IMR-90 (cell line): ENCODE results near the gene USP10. TPM values are rescaled to one million over a fixed set of nuclear protein-coding genes. Genes with fewer than 3 reads are reported as not detected.
A peak's percentile ranks its signal among the peaks of the same experiment; 100 is the strongest.

Source experiments
- ATAC-seq: fragments of 200-7000 bp; cut with Tn5 transposase; 2 replicates; pipeline ENCODE4 v1.9.1; 2020; ENCODE audit warnings: low read depth, mild to moderate bottlenecking, moderate library complexity
- BruUV-seq: library from RNA; stranded (reverse); fragments of 400-500 nt; replicated peaks from 2 replicates; lab custom pipeline; 2021; lab: Mats Ljungman, UMichigan
- CTCF ChIA-PET: fragments of 300-600 bp; formaldehyde crosslinking; extraction: SDS; loops from one replicate; lab custom pipeline; 2021; ENCODE audit warnings: antibody characterized with exemption; lab: Yijun Ruan, JAX
- POLR2A ChIA-PET: fragments of 300-600 bp; sonication (Branson Sonifier 250); formaldehyde crosslinking; loops from one replicate; lab custom pipeline; 2022; ENCODE audit warnings: antibody characterized with exemption; ENCODE audit not compliant: unreplicated experiment; lab: Charles Lee
- DNase-seq: peaks from one replicate; pipeline ENCODE4 v3.0.0; 2013
- H2AFZ ChIP-seq: replicated peaks from 2 replicates; pipeline ENCODE3; 2013; ENCODE audit warnings: low read length, mild to moderate bottlenecking; ENCODE audit not compliant: poor library complexity
- H2AK5ac ChIP-seq: 2 replicates; pipeline ENCODE4 v1.6.1; 2013; ENCODE audit warnings: low read depth, low read length, inconsistent platforms
- H2AK9ac ChIP-seq: replicated peaks from 2 replicates; pipeline ENCODE3; 2013; ENCODE audit warnings: mild to moderate bottlenecking, low read depth, low read length, moderate library complexity; ENCODE audit not compliant: poor library complexity
- H2BK120ac ChIP-seq: 2 replicates; pipeline ENCODE4 v1.6.1; 2013; ENCODE audit warnings: low read depth, low read length, inconsistent platforms
- H2BK15ac ChIP-seq: 3 replicates; pipeline ENCODE4 v1.6.1; 2013; ENCODE audit warnings: low read depth, low read length, inconsistent platforms
- H2BK20ac ChIP-seq: 2 replicates; pipeline ENCODE4 v1.6.1; 2013; ENCODE audit warnings: low read depth, mild to moderate bottlenecking, inconsistent platforms, low read length, moderate library complexity
- H2BK5ac ChIP-seq: 2 replicates; pipeline ENCODE4 v1.6.1; 2013; ENCODE audit warnings: mild to moderate bottlenecking, low read depth, low read length, inconsistent platforms; ENCODE audit not compliant: poor library complexity, severe bottlenecking
- H3K14ac ChIP-seq: replicated peaks from 2 replicates; pipeline ENCODE4 v1.6.1; 2013; ENCODE audit warnings: low read depth, low read length, inconsistent platforms
- H3K18ac ChIP-seq: 2 replicates; pipeline ENCODE4 v1.6.1; 2013; ENCODE audit warnings: low read depth, low read length, control low read depth
- H3K23ac ChIP-seq: 2 replicates; pipeline ENCODE4 v1.6.1; 2013; ENCODE audit warnings: low read depth, low read length, inconsistent platforms
- H3K27ac ChIP-seq: 2 replicates; pipeline ENCODE4 v1.5.1; 2013; ENCODE audit warnings: mild to moderate bottlenecking, control low read depth, low read length; ENCODE audit not compliant: insufficient read depth
- H3K27me3 ChIP-seq: 2 replicates; pipeline ENCODE4 v1.6.1; 2013; ENCODE audit warnings: low read length; ENCODE audit not compliant: control insufficient read depth, insufficient read depth
- H3K36me3 ChIP-seq: 2 replicates; pipeline ENCODE4 v1.6.1; 2013; ENCODE audit warnings: low read length, mixed read lengths; ENCODE audit not compliant: control insufficient read depth, insufficient read depth
- H3K4ac ChIP-seq: 2 replicates; pipeline ENCODE4 v1.6.1; 2013; ENCODE audit warnings: low read depth, low read length, inconsistent platforms
- H3K4me1 ChIP-seq: 2 replicates; pipeline ENCODE4 v1.6.1; 2013; ENCODE audit warnings: low read length, mixed read lengths; ENCODE audit not compliant: control insufficient read depth, insufficient read depth
- H3K4me2 ChIP-seq: 2 replicates; pipeline ENCODE4 v1.6.1; 2013; ENCODE audit warnings: low read depth, mild to moderate bottlenecking, control low read depth, low read length, moderate library complexity
- H3K4me3 ChIP-seq: 2 replicates; pipeline ENCODE4 v1.5.1; 2013; ENCODE audit warnings: low read depth, mild to moderate bottlenecking, control low read depth, low read length, moderate library complexity; ENCODE audit not compliant: insufficient read depth
- H3K56ac ChIP-seq: 2 replicates; pipeline ENCODE4 v1.6.1; 2013; ENCODE audit warnings: low read length, inconsistent platforms; ENCODE audit not compliant: insufficient read depth; ENCODE audit errors: extremely low read depth
- H3K79me1 ChIP-seq, 2 experiments: 2 replicates each; pipeline ENCODE4 v1.6.1; 2013; ENCODE audit warnings: low read length in 2 of 2, inconsistent platforms in 1 of 2, low read depth in 1 of 2
- H3K9ac ChIP-seq: 2 replicates; pipeline ENCODE4 v1.6.1; 2013; ENCODE audit warnings: low read depth, low read length, control low read depth
- H3K9me1 ChIP-seq: 2 replicates; pipeline ENCODE4 v1.6.1; 2013; ENCODE audit warnings: low read length, inconsistent platforms; ENCODE audit not compliant: insufficient read depth
- H3K9me3 ChIP-seq: 2 replicates; pipeline ENCODE4 v1.6.1; 2013; ENCODE audit warnings: low read length; ENCODE audit not compliant: control insufficient read depth, insufficient read depth
- H4K20me1 ChIP-seq: 2 replicates; pipeline ENCODE4 v1.6.1; 2013; ENCODE audit warnings: low read length, inconsistent platforms; ENCODE audit not compliant: insufficient read depth
- H4K5ac ChIP-seq: 2 replicates; pipeline ENCODE4 v1.6.1; 2013; ENCODE audit warnings: mild to moderate bottlenecking, low read depth, low read length, control low read depth
- H4K8ac ChIP-seq, 2 experiments: 2 replicates each; pipeline ENCODE4 v1.6.1; 2013; ENCODE audit warnings: low read depth in 2 of 2, low read length in 2 of 2, control low read depth in 1 of 2, inconsistent platforms in 1 of 2
- H4K91ac ChIP-seq: 2 replicates; pipeline ENCODE4 v1.6.1; 2013; ENCODE audit warnings: low read depth, low read length, inconsistent platforms; ENCODE audit not compliant: insufficient read depth
- CHD1 ChIP-seq: IDR thresholded peaks from 2 replicates; pipeline ENCODE4 v1.6.1; 2012; ENCODE audit warnings: low read depth, low read length, improper control_type of control experiment
- CTCF ChIP-seq: conservative IDR thresholded peaks from 2 replicates; pipeline ENCODE4 v1.5.1; 2012; ENCODE audit warnings: mild to moderate bottlenecking, low read depth, low read length, improper control_type of control experiment
- FOS ChIP-seq: fragments of 150-350 bp; IDR thresholded peaks from 2 replicates; pipeline ENCODE4 v1.6.1; 2016; ENCODE audit warnings: low read depth, low read length
- WGBS, 2 experiments: methylation state at CpG; one replicate each; pipeline versions ENCODE4 v1.1.5 to v1.1.7; 2013; ENCODE audit warnings: missing lambda C conversion rate in 2 of 2; ENCODE audit not compliant: insufficient read length in 1 of 2; ENCODE audit errors: extremely low coverage in 2 of 2; 5-methylcytosine and 5-hydroxymethylcytosine counted together
- dilution Hi-C: fragments of 300-500 bp; cut with HindIII; formaldehyde crosslinking; loops from one replicate; pipeline ENCODE4 v1.14.3; 2018; ENCODE audit warnings: low sequenced_read_pairs; ENCODE audit not compliant: unreplicated experiment
- in situ Hi-C: fragments of 300-500 bp; cut with MboI; formaldehyde crosslinking; loops from 3 replicates; pipeline ENCODE4 v1.14.3; 2019; ENCODE audit warnings: low sequenced_read_pairs, inconsistent platforms, mixed read lengths
- intact Hi-C: fragments of 100-400 bp; cut with micrococcal nuclease; formaldehyde crosslinking; loops from 2 replicates; pipeline ENCODE4 v1.10.0; 2022
- polyA plus RNA-seq, 3 experiments: library from polyadenylated mRNA; depleted of rRNA; stranded (reverse); fragments of >200 nt; gene quantifications; 2 replicates each; pipeline ENCODE4 v1.2.3, GENCODE V29; 2012; ENCODE audit warnings: low replicate concordance in 1 of 3
- total RNA-seq: library from RNA; depleted of rRNA; stranded (reverse); fragments of >200 nt; gene quantifications from 2 replicates; pipeline ENCODE4 v1.2.3, GENCODE V29; 2012

Gene USP10
- total and polyA plus RNA-seq, 2 of the 4 experiments (the other 2 are of a cell fraction): 54.3 to 79.0 TPM

GRCh38 chr16:84759906-84760305, 60.1 kb downstream of the USP10 start:
- Histone ChIP-seq H3K4me3 (no peak overlapping the region), H2BK20ac (peak overlapping the region; percentile 5; the same call in 1 of the 2 replicates), H2AK5ac (no peak overlapping the region), H2BK120ac (peak overlapping the region; percentile 3; the same call in 1 of the 2 replicates), H3K27ac (no peak overlapping the region), H3K56ac (no peak overlapping the region), H3K14ac (no peak overlapping the region), H4K5ac (no peak overlapping the region), H2AFZ (no peak overlapping the region), H2BK5ac (peak overlapping the region; percentile 34), H2BK15ac (no peak overlapping the region), H3K4me2 (no peak overlapping the region), H3K27me3 (no peaks in the 10 kb centered on the region), H3K9me1 (peaks cover 26% of the 10 kb centered on the region), H3K23ac (no peak overlapping the region), H4K20me1 (peaks cover 10% of the 10 kb centered on the region; the same call in 1 of the 2 replicates), H3K4me1 (peaks cover 29% of the 10 kb centered on the region), H4K91ac (0 out of 2 replicates have a peak overlapping the region, but pooled peaks have one; percentile 5), H4K8ac (no peak overlapping the region; a peak in 1 of 4 replicates), H3K36me3 (peaks cover 28% of the 10 kb centered on the region), H3K4ac (peak overlapping the region; percentile 11; the same call in 1 of the 2 replicates), H3K9ac (no peak overlapping the region), H2AK9ac (no peak overlapping the region), H3K79me1 (peaks cover 47 to 88% of the 10 kb centered on the region in 2 experiments), H3K18ac (peak overlapping the region; percentile 54), H3K9me3 (no peaks in the 10 kb centered on the region)
- ATAC-seq (no peak), DNase-seq (no peak)
- no CpG with 5 or more reads among the region's 3 CpGs for WGBS, 2 experiments
- intact Hi-C loops (loop anchor here (10.0 kb wide), 1 partner anchor 325 kb away; no protein-coding TSS in a partner anchor), dilution Hi-C loops (no loop called here), in situ Hi-C loops (loop anchor here (5.0 kb wide), 2 partner anchors 72 to 207 kb away; no protein-coding TSS in a partner anchor)
- CTCF ChIA-PET: interaction anchor here (0.6 to 2.3 kb wide), 3 partner anchors 162 to 211 kb away, joined by 3 to 7 read pairs (median 4); no protein-coding TSS in a partner anchor
- TF ChIP-seq FOS (no peak), CTCF (no peak), CHD1 (no peak)
- no TSS peak for BruUV-seq
- POLR2A ChIA-PET: interaction anchor here (0.6 kb wide), 2 partner anchors 61 to 123 kb away, joined by 4 to 5 read pairs; no protein-coding TSS in a partner anchor
